Measurements from ENCODE around the gene SH3GL3.
A peak's percentile ranks its signal among the peaks of the same experiment; 100 is the strongest.

The SH3GL3 gene

DNA sequence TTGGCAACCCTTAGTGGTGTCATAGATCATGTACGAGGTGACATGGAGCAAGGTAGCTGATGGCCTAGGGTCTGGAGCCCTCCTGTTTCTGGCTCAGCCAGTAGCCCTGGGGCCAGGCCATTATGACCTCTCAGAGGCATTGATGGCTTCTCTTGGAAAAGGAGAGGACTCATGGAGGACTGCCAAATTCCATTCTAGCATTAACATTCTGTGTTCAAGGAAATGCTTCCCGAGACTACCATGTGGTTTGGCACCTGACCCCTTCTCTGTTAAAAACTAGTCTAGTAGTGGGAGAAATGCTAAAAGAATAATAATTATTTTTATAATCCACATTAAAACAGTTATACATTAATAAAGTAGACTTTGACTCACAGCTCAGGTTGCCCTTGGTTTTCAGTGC is 166.6 kb downstream of the SH3GL3 start:
- Histone ChIP-seq H3K27ac (ENCODE audit: poor library complexity, severe bottlenecking) (no peak overlapping the region), H3K4me1 (ENCODE audit: insufficient read depth, poor library complexity, severe bottlenecking) (no peaks in the 10 kb centered on the region), H3K27me3 (ENCODE audit: insufficient read depth, poor library complexity, severe bottlenecking) (no peaks in the 10 kb centered on the region), H3K36me3 (ENCODE audit: low read depth) (no peaks in the 10 kb centered on the region), H3K9me3 (ENCODE audit: severe bottlenecking) (no peaks in the 10 kb centered on the region), H3K4me3 (ENCODE audit: severe bottlenecking) (no peak overlapping the region)
- TF ChIP-seq, protein P1, sequence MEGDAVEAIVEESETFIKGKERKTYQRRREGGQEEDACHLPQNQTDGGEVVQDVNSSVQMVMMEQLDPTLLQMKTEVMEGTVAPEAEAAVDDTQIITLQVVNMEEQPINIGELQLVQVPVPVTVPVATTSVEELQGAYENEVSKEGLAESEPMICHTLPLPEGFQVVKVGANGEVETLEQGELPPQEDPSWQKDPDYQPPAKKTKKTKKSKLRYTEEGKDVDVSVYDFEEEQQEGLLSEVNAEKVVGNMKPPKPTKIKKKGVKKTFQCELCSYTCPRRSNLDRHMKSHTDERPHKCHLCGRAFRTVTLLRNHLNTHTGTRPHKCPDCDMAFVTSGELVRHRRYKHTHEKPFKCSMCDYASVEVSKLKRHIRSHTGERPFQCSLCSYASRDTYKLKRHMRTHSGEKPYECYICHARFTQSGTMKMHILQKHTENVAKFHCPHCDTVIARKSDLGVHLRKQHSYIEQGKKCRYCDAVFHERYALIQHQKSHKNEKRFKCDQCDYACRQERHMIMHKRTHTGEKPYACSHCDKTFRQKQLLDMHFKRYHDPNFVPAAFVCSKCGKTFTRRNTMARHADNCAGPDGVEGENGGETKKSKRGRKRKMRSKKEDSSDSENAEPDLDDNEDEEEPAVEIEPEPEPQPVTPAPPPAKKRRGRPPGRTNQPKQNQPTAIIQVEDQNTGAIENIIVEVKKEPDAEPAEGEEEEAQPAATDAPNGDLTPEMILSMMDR (IDR thresholded peaks at IDR 0.05; ENCODE audit: poor library complexity, severe bottlenecking) = no peak
- no peak for ATAC-seq (ENCODE audit: low read depth)
- DNase-seq (ENCODE audit: low spot score) = no peak

DNA sequence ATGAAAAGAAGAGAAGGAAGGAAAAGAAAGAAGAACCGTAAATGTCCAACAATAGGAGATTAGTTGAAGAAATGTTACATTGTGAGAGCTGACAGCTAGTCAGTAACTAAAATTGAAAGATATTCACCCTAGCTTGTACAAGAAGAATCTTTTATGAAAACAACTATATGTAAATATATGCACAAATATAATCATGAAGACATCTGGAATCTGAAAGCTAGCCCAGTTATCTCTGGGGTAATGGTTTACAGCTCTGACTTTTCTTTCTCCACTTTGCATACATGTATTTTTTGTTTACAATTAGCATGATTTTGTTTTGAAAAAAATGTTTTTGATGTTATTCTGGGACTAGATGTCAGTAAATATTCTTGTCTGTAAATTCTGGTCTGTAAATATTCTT is 169.7 kb downstream of the SH3GL3 start:
- TF ChIP-seq, protein P1 (IDR thresholded peaks at IDR 0.05; ENCODE audit: poor library complexity, severe bottlenecking) = no peak
- DNase-seq (ENCODE audit: low spot score) (no peak), ATAC-seq (ENCODE audit: low read depth) (no peak)
- Histone ChIP-seq H3K4me1 (ENCODE audit: insufficient read depth, poor library complexity, severe bottlenecking) (no peaks in the 10 kb centered on the region), H3K27me3 (ENCODE audit: insufficient read depth, poor library complexity, severe bottlenecking) (no peaks in the 10 kb centered on the region), H3K27ac (ENCODE audit: poor library complexity, severe bottlenecking) (no peak overlapping the region), H3K9me3 (ENCODE audit: severe bottlenecking) (no peaks in the 10 kb centered on the region), H3K36me3 (ENCODE audit: low read depth) (no peaks in the 10 kb centered on the region), H3K4me3 (ENCODE audit: severe bottlenecking) (no peak overlapping the region)

DNA sequence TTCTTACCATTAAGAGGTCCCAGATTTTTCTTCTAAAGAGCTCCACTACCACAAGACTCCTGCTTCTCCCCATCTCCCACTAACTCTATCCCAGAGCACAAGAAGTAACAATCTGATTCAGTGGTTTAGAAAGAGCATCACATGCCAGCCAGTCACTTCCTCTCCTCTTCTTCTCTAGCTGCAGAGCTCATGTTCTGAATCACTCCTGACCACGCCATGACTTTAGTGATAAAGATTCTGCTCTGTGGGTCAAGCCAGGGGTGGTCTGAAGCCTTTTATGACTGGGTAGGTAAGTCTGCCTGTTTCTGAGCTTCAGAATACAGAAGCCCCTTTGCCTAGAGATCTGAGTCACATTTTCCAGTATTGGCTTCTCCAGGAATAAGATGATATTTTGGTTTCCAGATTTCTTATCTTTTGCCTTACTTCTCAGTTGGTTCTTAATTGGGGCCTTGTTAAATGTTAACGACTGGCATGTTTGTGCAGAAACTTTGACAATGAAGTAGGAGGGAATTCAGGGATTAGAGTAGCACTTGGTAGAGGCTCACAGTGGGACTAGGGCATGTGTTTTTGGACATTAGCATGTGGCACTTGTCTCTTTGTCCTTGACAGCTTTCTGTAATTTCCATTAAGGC is 179.1 kb downstream of the SH3GL3 start:
- Histone ChIP-seq H3K27me3 (ENCODE audit: insufficient read depth, poor library complexity, severe bottlenecking) (no peaks in the 10 kb centered on the region), H3K4me3 (ENCODE audit: severe bottlenecking) (no peak overlapping the region), H3K36me3 (ENCODE audit: low read depth) (no peaks in the 10 kb centered on the region), H3K27ac (ENCODE audit: poor library complexity, severe bottlenecking) (no peak overlapping the region), H3K4me1 (ENCODE audit: insufficient read depth, poor library complexity, severe bottlenecking) (no peaks in the 10 kb centered on the region), H3K9me3 (ENCODE audit: severe bottlenecking) (no peaks in the 10 kb centered on the region)
- ATAC-seq (ENCODE audit: low read depth) (peak; percentile 46; the same call in 2 of the 3 replicates), DNase-seq (ENCODE audit: low spot score) (no peak)
- TF ChIP-seq, protein P1 (IDR thresholded peaks at IDR 0.05; ENCODE audit: poor library complexity, severe bottlenecking) = no peak

DNA sequence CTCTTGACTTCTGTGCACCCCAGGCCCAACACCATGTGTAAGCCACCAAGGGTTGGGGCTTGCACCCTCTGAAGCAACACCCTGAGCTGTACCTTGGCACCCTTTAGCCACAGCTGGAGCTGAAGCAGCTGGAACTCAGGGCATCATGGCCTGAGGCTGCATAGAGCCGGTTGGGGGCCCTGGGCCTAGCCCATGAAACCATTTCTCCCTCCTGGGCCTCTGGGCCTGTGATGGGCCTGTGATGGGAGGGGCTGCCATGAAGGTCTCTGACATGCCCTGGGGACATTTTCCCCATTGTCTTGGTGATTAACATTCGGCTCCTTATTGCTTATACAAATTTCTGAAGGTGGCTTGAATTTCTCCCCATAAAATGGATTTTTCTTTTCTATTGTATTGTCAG is 184.4 kb downstream of the SH3GL3 start:
- DNase-seq (ENCODE audit: low spot score) (no peak), ATAC-seq (ENCODE audit: low read depth) (no peak)
- TF ChIP-seq, protein P1 (IDR thresholded peaks at IDR 0.05; ENCODE audit: poor library complexity, severe bottlenecking) = no peak
- no peaks in the 10 kb centered on the region for H3K36me3 ChIP-seq (ENCODE audit: low read depth)
- no peaks in the 10 kb centered on the region for H3K9me3 ChIP-seq (ENCODE audit: severe bottlenecking)
- H3K4me3 ChIP-seq (ENCODE audit: severe bottlenecking) = no peak overlapping the region
- no peak overlapping the region for H3K27ac ChIP-seq (ENCODE audit: poor library complexity, severe bottlenecking)
- H3K4me1 ChIP-seq (ENCODE audit: insufficient read depth, poor library complexity, severe bottlenecking) = no peaks in the 10 kb centered on the region
- no peaks in the 10 kb centered on the region for H3K27me3 ChIP-seq (ENCODE audit: insufficient read depth, poor library complexity, severe bottlenecking)

DNA sequence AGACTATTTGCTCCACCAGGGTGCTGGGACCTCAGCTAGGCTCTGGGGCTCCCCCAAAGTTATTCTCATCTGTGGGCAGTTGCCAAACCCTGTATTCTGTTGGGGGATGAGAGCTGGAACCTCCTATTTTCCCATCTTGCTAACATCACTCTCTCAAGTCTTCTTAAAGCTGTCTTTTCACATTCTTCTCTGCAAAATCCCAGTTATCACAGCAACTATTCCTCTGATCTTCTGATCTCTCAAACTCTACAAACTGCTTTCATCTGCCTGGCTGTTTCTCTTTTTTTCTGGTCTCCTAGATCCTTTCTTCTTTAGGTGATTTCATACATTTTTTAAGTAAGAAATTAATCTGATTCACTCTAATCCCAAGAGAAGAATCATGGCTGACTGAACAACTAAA is 196.1 kb downstream of the SH3GL3 start:
- Histone ChIP-seq H3K36me3 (ENCODE audit: low read depth) (no peaks in the 10 kb centered on the region), H3K4me1 (ENCODE audit: insufficient read depth, poor library complexity, severe bottlenecking) (no peaks in the 10 kb centered on the region), H3K27me3 (ENCODE audit: insufficient read depth, poor library complexity, severe bottlenecking) (no peaks in the 10 kb centered on the region), H3K27ac (ENCODE audit: poor library complexity, severe bottlenecking) (no peak overlapping the region), H3K9me3 (ENCODE audit: severe bottlenecking) (peaks cover 3% of the 10 kb centered on the region), H3K4me3 (ENCODE audit: severe bottlenecking) (no peak overlapping the region)
- DNase-seq (ENCODE audit: low spot score) (no peak), ATAC-seq (ENCODE audit: low read depth) (no peak)
- TF ChIP-seq, protein P1 (IDR thresholded peaks at IDR 0.05; ENCODE audit: poor library complexity, severe bottlenecking) = no peak
